ENCODE results near the gene EMID1.

DNA sequence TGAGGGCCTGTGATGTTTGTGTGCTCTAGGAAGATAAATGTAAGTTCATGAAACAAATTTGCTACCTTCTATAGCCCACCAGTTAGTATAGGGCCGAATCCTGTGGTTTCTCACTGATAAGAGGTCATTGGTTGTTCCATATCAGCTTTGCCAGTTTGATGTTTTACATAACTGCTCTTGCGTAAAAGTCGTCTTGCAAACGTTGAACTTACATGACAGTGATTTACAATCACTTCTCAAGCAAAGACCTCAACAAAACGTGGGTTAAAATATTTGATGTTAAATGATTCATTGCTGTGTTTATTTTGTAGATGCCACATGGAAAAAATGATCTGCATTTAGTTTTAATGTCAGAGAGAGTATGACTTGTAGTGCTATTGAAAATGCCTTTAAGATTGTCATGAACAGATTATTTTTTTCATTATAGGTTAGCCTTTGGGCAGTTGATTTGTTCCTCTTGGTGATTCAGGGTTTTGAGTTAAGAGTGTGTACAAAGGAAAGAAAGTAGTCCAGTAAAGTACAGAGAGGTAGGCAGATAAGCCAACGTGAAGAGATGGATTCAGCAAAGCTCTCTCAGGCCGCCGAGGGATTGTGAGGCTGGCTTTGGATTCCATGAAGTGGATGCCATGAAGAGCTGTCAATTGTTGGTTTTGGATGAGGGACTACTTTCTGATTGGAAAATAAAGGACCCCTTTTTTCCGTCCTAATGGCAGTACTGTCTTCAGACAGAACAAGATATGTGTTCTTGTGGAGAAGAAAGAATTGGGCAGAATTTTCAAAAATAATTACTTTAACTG lies 65.0 kb downstream of the EMID1 start:
- TF ChIP-seq FOXP2 (optimal IDR thresholded peaks at IDR 0.05; ENCODE audit: borderline replicate concordance, extremely low read depth, extremely low read length, insufficient read depth) = no peak
- no peak for TF ChIP-seq POLR2AphosphoS5 (IDR thresholded peaks at IDR 0.05; ENCODE audit: low read depth, low read length)
